ENCODE measurements around the gene CACNA1C.
"Not testable (repeated sequence)": the region's sequence is repeated elsewhere in the genome, so short reads cannot be mapped to it uniquely, and the experiment has no call there.

Gene CACNA1C

DNA sequence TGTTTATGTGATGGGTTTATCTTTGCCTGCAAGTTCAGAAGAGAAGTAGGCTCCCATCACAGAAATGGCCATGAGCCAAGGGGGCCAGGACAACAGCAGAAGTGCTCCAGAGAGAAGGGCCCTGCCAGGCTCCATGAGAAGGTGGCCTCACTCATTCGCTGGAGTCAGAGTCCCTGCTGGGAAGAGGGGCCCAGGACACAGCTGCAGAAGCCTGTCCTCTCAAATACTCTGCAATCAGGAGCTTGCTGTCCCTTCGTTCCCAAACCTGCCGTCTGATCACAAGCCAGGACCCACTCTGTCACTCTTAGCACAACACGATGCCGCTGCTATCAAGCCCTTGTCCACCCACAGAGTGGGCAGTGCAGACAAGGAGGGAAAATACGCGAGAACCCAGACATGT, 435.8 kb downstream of the CACNA1C start:
- FAIRE-seq (no peak), DNase-seq (ENCODE audit: insufficient read length, low spot score) (no peak)

DNA sequence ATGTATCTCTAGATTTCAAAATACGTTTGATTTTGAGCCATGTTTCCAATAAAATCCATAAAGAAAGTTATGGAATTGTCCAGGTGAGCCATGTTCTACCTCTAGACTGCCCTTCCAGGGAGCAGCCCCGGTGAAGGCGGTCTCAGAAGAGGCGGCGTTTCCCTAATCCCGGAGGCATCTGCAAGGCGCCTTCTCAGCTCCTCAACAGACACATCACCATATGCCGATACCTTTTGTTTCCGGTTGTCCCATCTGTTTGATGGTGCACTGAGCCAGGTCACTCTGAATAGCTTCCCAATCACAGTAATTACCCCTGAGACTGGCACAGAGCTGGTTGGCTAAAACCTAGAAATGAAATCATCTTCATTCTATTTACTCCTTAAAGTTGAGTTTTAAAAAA, 436.5 kb downstream of the CACNA1C start:
- FAIRE-seq (no peak), DNase-seq (ENCODE audit: insufficient read length, low spot score) (no peak)

- no peak for FAIRE-seq
- DNase-seq (ENCODE audit: insufficient read length, low spot score) = no peak
Observed at GRCh38 chr12:2490831-2491230, 438.0 kb downstream of the CACNA1C start.

- not testable (repeated sequence) for DNase-seq (ENCODE audit: insufficient read length, low spot score); FAIRE-seq
Observed at GRCh38 chr12:2491349-2491748, 438.6 kb downstream of the CACNA1C start.

- DNase-seq (ENCODE audit: insufficient read length, low spot score) (no peak), FAIRE-seq (no peak)
Observed at GRCh38 chr12:2492236-2492635, 439.4 kb downstream of the CACNA1C start.

DNA sequence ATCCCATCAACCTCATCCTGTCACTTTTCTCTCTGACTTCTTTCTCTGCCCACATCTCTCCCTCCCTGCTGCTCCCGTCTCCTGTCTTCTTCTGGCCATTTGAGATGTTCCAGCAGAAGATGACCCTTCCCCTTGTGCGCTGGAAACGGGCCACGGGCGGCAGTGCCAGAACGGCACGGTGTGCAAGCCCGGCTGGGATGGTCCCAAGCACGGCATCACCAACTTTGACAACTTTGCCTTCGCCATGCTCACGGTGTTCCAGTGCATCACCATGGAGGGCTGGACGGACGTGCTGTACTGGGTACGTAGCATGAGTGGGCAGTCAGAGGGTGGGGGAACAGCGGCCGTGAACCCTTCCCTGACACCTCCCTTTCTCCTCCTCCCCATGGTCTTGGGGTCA, 440.3 kb downstream of the CACNA1C start:
- DNase-seq (ENCODE audit: insufficient read length, low spot score) (no peak), FAIRE-seq (no peak)

DNA sequence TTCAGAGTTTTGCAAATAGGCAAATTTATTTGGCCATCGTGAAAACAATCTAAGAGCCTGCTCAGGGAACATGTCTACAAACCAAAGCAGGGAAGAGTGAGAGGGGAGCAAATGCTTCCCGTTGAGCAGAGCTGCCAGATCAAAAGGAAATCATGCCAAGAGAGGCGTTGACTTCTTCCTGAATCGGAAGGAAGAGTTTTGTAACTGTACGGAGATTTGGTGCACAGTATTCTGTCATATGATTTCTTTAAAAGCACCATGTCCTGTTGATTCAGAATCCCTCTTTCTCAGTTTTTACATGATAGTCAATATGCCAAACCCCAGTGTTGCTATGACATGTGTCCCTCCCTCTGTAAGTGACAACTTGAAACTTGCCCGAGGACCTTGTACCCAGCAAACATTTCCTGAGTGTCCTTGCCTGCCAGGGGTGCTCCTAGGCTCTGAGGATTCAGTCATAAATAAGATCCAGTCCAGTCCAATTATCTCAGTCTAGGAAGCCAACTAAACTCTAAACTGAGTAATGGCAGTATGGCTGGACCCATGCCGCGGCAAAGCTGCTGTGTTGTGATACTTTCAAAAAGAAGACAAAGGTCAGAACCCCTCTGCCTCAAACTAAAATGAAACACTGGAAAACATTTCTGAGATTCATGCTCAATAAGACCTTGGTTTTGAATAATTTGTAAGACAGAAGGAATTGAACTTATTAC, 441.9 kb downstream of the CACNA1C start:
- DNase-seq (ENCODE audit: insufficient read length, low spot score) = no peak
- FAIRE-seq = no peak

GRCh38 chr12:2495417-2496112, 442.8 kb downstream of the CACNA1C start:
- FAIRE-seq (no peak), DNase-seq (ENCODE audit: insufficient read length, low spot score) (no peak)

- DNase-seq (ENCODE audit: insufficient read length, low spot score) = no peak
Observed at GRCh38 chr12:2498964-2499500, 446.2 kb downstream of the CACNA1C start.

GRCh38 chr12:2501464-2502191, 448.8 kb downstream of the CACNA1C start:
- FAIRE-seq (no peak), DNase-seq (ENCODE audit: insufficient read length, low spot score) (no peak)

More at GRCh38 chr12:2498964-2499500, 446.2 kb downstream of the CACNA1C start:
- no peak for FAIRE-seq

DNA sequence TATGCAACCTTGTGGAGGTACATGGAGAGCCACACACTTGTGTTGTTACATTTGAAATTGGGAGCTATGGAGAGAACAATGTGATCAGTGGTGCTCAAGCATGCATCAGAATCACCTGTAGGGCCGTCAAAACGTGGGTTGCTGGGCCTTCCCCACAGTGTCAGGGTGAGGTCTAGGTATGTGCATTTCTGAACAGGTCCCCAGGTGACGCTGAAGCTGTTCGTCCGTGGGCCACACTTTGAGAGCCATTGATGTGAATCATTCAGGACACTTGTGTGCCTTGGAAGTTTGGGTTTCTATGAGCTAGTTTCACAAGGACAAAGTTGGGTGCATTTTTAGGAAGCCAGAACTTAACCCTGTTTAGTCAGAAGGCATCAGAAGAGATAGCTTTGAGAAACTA, 450.2 kb downstream of the CACNA1C start:
- no peak for DNase-seq (ENCODE audit: insufficient read length, low spot score)
- FAIRE-seq = no peak

DNA sequence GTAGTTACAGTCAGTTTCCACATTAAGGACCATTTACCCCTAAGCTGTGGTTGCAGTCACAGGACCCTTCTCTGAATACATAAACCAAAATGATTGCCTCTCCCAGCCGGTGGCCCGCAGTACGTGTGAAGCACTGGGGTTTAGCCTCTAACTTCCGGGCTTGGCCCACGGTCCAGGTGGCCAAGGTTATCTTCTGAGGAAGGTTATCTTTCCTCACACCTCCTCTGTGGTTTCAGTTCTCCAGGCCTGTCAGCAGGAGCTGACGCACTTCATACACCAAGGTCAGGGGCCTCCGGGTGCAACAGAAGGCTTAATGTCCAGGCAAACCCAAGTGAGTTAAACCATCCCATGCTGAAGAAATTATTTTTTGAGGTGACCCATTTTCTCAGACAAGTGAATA, 451.0 kb downstream of the CACNA1C start:
- FAIRE-seq (no peak), DNase-seq (ENCODE audit: insufficient read length, low spot score) (no peak)

- no peak for DNase-seq (ENCODE audit: insufficient read length, low spot score)
- FAIRE-seq = no peak
Observed at GRCh38 chr12:2504577-2504976, 451.8 kb downstream of the CACNA1C start.

DNA sequence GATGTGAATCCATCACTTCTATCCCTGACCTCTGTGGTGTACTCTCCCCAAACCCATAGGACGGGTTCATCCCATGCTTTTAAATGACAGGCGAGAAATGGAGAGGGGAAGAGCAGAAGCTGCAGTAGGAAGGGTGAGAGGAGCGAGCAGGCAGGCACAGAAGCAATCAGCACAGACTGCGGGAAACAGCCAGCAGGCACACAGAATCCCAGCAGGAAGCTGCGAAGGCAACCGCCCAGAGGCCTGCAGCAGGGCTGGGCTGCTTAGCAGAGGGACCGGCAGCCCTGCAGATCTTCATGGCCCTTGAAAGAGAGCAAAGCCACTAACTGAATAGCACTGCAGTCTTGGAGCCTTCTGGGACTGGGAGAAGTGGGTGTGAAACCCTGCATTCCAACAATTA, 455.0 kb downstream of the CACNA1C start:
- DNase-seq (ENCODE audit: insufficient read length, low spot score) (no peak), FAIRE-seq (no peak)

GRCh38 chr12:2509137-2509536, 456.4 kb downstream of the CACNA1C start:
- no peak for FAIRE-seq
- no peak for DNase-seq (ENCODE audit: insufficient read length, low spot score)

DNA sequence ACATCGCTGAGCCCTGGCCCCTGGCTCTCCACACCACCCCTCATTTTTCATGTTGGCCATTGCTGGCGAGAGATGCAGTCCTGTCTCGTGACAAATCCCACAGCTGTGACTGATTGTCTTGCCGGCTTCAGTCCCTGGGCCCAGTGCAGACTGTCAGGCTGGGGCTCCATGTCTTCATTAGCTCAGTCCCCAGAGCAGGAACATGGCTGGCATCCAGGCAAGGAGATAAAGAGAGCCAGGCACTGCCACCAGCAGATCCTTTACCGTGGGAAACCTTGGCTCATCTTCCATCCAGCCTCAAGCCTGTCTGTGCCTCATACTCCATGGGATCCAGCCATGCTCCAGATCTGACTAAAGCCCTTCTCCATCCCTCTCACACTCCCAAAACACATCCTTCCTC, 457.3 kb downstream of the CACNA1C start:
- FAIRE-seq (no peak), DNase-seq (ENCODE audit: insufficient read length, low spot score) (no peak)

GRCh38 chr12:2513141-2514037, 460.6 kb downstream of the CACNA1C start:
- DNase-seq (ENCODE audit: insufficient read length, low spot score) = no peak
- FAIRE-seq = no peak

DNA sequence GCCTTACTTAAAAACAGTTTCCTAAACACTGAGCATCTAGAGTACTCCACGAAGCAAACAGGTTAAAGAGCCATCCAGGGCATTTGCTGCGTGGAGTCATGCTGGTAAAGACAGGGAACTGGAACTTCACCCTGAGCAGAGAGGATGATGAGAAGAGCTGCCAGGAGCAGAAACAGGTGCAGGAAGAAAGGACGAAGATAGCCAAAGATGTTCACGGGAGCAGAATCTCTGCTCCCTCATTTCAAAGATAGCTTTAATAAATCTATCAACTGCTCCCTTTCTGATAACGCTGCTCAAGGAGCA, 461.2 kb downstream of the CACNA1C start:
- FAIRE-seq (no peak), DNase-seq (ENCODE audit: insufficient read length, low spot score) (no peak)

- DNase-seq (ENCODE audit: insufficient read length, low spot score) (no peak), FAIRE-seq (no peak)
Observed at GRCh38 chr12:2520722-2521246, 468.0 kb downstream of the CACNA1C start.

DNA sequence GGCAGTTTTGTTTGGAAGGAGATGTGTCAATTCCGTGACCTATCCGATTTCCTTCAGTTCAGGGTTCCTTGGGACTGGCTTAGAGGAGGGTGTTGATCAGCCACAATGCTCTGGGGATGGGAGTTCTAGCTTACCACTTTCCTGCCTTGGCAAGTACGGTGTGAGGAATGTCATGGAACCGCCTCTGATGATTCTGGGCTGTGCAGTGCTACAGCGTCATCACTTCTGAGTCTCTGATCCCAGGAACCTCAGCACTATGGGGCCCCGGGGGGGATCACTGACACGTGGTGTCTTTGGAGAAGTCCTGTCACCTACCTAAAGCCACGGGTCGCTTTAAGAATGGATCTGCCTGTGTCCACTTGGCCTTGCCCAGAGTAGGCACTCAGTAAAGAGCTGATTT, 470.5 kb downstream of the CACNA1C start:
- FAIRE-seq (no peak), DNase-seq (ENCODE audit: insufficient read length, low spot score) (no peak)
